A673 (cell line): Measurements from ENCODE around the gene SLC26A1.

Experiments
- EZH2 ChIP-seq: fragments of 200-600 bp; sonication (generic); IDR thresholded peaks from 2 replicates; pipeline ENCODE4 v1.6.1; 2017; ENCODE audit warnings: borderline replicate concordance, low read depth, mild to moderate bottlenecking, mixed read lengths, antibody characterized with exemption, low read length; ENCODE audit not compliant: poor library complexity, severe bottlenecking
- TF ChIP-seq, protein P1 (sequence below): fragments of 300-800, 200-600 bp; sonication (generic); conservative IDR thresholded peaks from 2 replicates; pipeline ENCODE4 v1.5.1; 2017; ENCODE audit warnings: low read depth, mild to moderate bottlenecking, antibody characterized with exemption, low read length, moderate library complexity, mixed read lengths

DNA sequence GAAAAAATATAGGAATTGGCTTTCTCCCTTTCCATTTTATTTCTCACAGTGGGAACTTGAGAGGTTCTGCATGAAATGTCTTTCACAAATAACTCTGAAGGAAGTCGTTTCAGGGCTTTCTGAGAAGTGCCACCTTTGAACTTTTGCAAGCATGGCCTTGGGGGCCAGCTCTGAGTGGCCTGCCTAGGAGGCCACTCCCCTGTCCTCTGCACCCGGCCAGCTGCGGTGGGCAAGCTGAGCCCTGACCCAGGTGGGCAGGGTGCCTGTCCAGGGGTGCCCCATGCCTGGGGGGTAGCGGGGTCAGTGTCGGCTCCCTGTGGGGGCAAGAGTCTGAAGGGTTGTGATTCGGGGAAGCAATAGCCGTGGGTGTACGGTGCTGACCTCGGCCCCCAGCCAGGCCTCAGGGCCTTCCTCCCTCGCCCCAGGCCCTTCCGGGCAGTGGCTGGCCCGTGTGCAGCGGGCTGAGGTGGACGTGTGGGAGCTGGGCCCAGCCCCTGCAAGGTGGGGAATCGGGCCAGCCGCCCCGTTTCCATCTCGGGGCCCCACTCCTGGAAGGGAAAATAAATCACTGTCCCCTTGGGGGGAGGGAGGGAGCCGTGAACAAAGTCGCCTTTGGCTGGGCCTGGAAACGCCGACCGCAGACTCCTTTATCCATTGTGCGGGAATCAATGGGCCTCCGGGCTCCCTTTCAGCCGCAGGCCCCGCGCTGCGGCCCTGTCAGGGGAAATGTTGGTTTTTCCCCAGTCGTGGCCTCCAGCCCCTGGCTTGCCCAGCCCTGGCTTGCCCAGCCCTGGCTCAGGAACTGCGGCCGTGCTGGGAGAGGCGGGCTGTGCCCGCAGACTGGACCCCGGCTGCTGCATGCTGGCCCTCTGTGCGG is 21.3 kb upstream of the SLC26A1 start:
- TF ChIP-seq, protein P1, sequence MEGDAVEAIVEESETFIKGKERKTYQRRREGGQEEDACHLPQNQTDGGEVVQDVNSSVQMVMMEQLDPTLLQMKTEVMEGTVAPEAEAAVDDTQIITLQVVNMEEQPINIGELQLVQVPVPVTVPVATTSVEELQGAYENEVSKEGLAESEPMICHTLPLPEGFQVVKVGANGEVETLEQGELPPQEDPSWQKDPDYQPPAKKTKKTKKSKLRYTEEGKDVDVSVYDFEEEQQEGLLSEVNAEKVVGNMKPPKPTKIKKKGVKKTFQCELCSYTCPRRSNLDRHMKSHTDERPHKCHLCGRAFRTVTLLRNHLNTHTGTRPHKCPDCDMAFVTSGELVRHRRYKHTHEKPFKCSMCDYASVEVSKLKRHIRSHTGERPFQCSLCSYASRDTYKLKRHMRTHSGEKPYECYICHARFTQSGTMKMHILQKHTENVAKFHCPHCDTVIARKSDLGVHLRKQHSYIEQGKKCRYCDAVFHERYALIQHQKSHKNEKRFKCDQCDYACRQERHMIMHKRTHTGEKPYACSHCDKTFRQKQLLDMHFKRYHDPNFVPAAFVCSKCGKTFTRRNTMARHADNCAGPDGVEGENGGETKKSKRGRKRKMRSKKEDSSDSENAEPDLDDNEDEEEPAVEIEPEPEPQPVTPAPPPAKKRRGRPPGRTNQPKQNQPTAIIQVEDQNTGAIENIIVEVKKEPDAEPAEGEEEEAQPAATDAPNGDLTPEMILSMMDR: no peak
- no peak for TF ChIP-seq EZH2
